ENCODE data around the gene FUT2. TPM values are rescaled to one million over a fixed set of nuclear protein-coding genes. Genes with fewer than 3 reads are reported as not detected.

FUT2 gene
- total RNA-seq, 1 donor from 2014 or later: 9.0 TPM

DNA sequence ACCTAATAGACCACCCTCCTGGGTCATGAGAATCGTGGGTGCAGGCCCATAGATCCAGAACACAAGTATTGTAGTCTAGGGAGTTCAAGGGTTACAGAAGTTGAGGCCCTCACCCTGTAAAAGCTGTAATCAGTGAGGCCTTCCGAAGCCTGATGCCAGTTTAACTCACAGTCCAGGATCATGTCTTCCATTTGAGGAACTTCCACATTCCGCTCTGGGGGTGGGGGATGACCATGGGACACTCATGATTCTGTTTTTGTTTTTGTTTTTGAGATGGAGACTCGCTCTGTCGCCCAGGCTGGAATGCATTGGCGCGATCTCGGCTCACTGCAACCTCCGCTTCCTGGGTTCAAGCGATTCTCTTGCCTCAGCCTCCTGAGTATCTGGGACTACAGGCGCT, 46.3 kb downstream of the FUT2 start:
- H3K27me3 Mint-ChIP-seq: peaks cover 3% of the 10 kb centered on the region
- no peak overlapping the region for H3K4me3 Mint-ChIP-seq
- H3K4me1 Mint-ChIP-seq (ENCODE audit: unreplicated experiment): peaks cover 10% of the 10 kb centered on the region
- DNase-seq (ENCODE audit: extremely low spot score, unreplicated experiment): no peak
- H3K27ac Mint-ChIP-seq: no peak overlapping the region
- no peaks in the 10 kb centered on the region for H3K9me3 Mint-ChIP-seq
- TF ChIP-seq CTCF (conservative IDR thresholded peaks at IDR 0.05): no peak
- peaks cover 5% of the 10 kb centered on the region for H3K36me3 Mint-ChIP-seq

GRCh38 chr19:48745208-48745995, 49.6 kb downstream of the FUT2 start:
- Mint-ChIP-seq H3K36me3 (peaks cover 5% of the 10 kb centered on the region), H3K4me3 (no peak overlapping the region), H3K27ac (no peak overlapping the region), H3K9me3 (no peaks in the 10 kb centered on the region), H3K27me3 (no peaks in the 10 kb centered on the region), H3K4me1 (ENCODE audit: unreplicated experiment) (peaks cover 4% of the 10 kb centered on the region)
- no peak for DNase-seq (ENCODE audit: extremely low spot score, unreplicated experiment)
- TF ChIP-seq CTCF (conservative IDR thresholded peaks at IDR 0.05): no peak

- Mint-ChIP-seq H3K27ac (no peak overlapping the region), H3K4me1 (ENCODE audit: unreplicated experiment) (peaks cover 6% of the 10 kb centered on the region), H3K27me3 (peaks cover 6% of the 10 kb centered on the region), H3K36me3 (peaks cover 5% of the 10 kb centered on the region), H3K4me3 (peak overlapping the region; percentile 8), H3K9me3 (no peaks in the 10 kb centered on the region)
- no peak for TF ChIP-seq CTCF (conservative IDR thresholded peaks at IDR 0.05)
- no peak for DNase-seq (ENCODE audit: extremely low spot score, unreplicated experiment)
These were observed 50.3 kb downstream of the FUT2 start for GRCh38 chr19:48746110-48746509.

DNA sequence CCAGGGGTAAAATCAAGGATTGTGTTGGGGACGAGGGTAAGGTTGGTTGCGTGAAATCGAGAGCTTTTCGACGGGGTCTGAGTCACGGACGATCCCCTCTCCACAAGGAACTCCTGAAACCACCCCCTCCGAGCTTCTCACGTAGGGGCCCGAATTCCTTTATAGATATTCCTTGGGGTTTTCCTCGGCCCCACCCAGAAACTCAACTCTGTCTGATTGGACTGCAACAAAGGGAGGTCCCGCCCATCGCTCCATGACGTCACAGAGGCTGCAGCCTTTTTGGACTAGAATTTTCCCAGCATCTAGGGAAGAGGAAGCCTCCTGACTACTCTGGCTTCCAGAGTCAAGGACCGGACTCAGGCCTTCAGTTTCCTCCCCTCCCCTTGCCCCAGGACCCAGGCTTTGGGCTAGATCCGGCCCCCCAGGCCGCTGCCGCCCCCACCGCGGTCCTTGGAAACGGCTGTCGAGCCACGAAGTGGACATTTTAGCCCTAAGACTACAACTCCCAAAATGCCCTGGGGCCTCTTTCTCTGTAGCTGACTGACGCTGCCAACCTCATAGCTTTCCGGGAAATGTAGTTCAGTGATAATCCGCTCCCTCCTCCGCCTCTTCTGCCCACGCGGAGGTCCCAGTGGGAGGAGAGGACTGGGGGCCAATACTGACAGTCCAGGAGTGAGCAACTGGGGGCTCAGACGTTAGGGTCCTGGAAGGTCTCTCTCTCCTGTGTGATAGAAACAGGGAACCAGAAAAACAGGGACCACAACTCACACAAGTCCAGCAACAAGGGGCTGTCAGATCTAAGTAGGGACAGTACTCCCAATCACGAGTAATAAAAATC, 51.2 kb downstream of the FUT2 start, which contains the start of gene IZUMO1:
Gene IZUMO1, minus strand, starts transcription at position 172 of the 838 bp plus-strand sequence. CDS start 1,050 bp downstream, outside the sequence.
- Mint-ChIP-seq H3K9me3 (no peaks in the 10 kb centered on the region), H3K36me3 (peaks cover 5% of the 10 kb centered on the region), H3K27ac (peak within 1 kb of the TSS; percentile 41), H3K4me3 (peak within 1 kb of the TSS; percentile 77), H3K27me3 (peaks cover 11% of the 10 kb centered on the region), H3K4me1 (ENCODE audit: unreplicated experiment) (peaks cover 9% of the 10 kb centered on the region)
- no peak for DNase-seq (ENCODE audit: extremely low spot score, unreplicated experiment)
- no peak for TF ChIP-seq CTCF (conservative IDR thresholded peaks at IDR 0.05)

GRCh38 chr19:48749571-48750198, 53.9 kb downstream of the FUT2 start:
- Mint-ChIP-seq H3K27me3 (peaks cover 33% of the 10 kb centered on the region), H3K27ac (no peak overlapping the region), H3K9me3 (no peaks in the 10 kb centered on the region), H3K4me3 (no peak overlapping the region), H3K36me3 (peaks cover 5% of the 10 kb centered on the region), H3K4me1 (ENCODE audit: unreplicated experiment) (peaks cover 18% of the 10 kb centered on the region)
- no peak for DNase-seq (ENCODE audit: extremely low spot score, unreplicated experiment)
- TF ChIP-seq CTCF (conservative IDR thresholded peaks at IDR 0.05): no peak
